Bronchial epithelial cell (primary cell): ENCODE measurements around the gene NYNRIN. TPM values are rescaled to one million over a fixed set of nuclear protein-coding genes. Genes with fewer than 3 reads are reported as not detected.

Experiments used
- DNase-seq: peaks from one replicate; pipeline ENCODE4 v3.0.0-alpha.2; 2010; ENCODE audit warnings: low read depth
- FAIRE-seq: peaks from 2 replicates; lab custom pipeline; 2011; peaks lifted over from hg19 to GRCh38; lab: Jason Lieb, UNC
- H3K27me3 ChIP-seq: 2 replicates; pipeline ENCODE4 v1.5.1; 2011; ENCODE audit warnings: low read length; ENCODE audit not compliant: control insufficient read depth, insufficient read depth
- H3K36me3 ChIP-seq: 2 replicates; pipeline ENCODE4 v1.5.1; 2011; ENCODE audit warnings: low read length; ENCODE audit not compliant: control insufficient read depth, insufficient read depth
- H3K4me3 ChIP-seq: 2 replicates; pipeline ENCODE4 v1.5.1; 2011; ENCODE audit warnings: mild to moderate bottlenecking, low read depth, low read length, control low read depth
- total RNA-seq: library from RNA; depleted of rRNA; stranded (reverse); fragments of >200 nt; gene quantifications from 2 replicates; pipeline ENCODE4 v1.2.1, GENCODE V29; 2014
- TF ChIP-seq, protein P1 (sequence below): IDR thresholded peaks from 2 replicates; pipeline ENCODE4 v1.5.1; 2011; ENCODE audit warnings: mild to moderate bottlenecking, moderate library complexity, low read length, control low read depth, inconsistent platforms; ENCODE audit not compliant: insufficient read depth, severe bottlenecking

NYNRIN gene
- total RNA-seq, 1 donor from 2014 or later, result 2.6 TPM

DNA sequence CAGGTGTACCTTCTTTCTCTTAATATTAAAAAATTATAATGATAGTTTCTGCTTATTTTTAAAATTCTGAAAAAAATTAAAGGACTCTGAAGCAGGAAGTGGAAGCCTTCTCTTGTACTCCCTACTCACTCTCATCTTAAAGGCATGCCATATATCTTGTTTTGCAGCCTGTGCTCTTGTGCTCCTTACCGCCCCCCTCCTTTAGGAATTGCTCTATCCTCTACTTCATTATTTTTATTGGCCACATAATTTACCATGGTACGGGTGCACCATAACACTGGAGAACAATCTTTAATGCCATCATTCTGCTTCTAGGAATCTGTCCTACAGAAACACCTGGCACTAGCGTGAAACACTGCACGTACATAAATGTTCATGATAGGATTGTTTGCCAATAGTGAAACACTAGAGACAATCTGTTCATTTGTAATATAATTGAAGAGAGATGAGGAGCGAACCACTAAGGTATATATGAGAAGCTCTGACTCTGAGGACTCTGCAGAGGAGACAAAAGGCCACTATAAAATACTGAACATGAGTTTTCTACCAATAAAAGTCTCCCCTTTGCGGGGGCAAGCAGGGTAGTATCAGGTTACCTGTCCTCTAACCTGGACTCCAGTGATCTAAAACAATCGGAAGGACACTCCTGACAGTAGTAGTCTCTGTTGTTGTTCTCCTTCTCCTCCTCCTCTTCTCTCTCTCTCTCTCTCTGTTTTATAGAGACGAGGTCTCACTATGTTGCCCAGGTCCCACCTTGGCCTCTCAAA lies 6.3 kb upstream of the NYNRIN start:
- DNase-seq, result peak; percentile 90
- no peak for FAIRE-seq
- no peaks in the 10 kb centered on the region for H3K27me3 ChIP-seq
- no peaks in the 10 kb centered on the region for H3K36me3 ChIP-seq
- H3K4me3 ChIP-seq, result no peak overlapping the region
- TF ChIP-seq, protein P1, sequence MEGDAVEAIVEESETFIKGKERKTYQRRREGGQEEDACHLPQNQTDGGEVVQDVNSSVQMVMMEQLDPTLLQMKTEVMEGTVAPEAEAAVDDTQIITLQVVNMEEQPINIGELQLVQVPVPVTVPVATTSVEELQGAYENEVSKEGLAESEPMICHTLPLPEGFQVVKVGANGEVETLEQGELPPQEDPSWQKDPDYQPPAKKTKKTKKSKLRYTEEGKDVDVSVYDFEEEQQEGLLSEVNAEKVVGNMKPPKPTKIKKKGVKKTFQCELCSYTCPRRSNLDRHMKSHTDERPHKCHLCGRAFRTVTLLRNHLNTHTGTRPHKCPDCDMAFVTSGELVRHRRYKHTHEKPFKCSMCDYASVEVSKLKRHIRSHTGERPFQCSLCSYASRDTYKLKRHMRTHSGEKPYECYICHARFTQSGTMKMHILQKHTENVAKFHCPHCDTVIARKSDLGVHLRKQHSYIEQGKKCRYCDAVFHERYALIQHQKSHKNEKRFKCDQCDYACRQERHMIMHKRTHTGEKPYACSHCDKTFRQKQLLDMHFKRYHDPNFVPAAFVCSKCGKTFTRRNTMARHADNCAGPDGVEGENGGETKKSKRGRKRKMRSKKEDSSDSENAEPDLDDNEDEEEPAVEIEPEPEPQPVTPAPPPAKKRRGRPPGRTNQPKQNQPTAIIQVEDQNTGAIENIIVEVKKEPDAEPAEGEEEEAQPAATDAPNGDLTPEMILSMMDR, result peak; percentile 40

GRCh38 chr14:24394275-24394674 lies 4.5 kb upstream of the NYNRIN start:
- TF ChIP-seq, protein P1, result peak; percentile 11
- Histone ChIP-seq H3K4me3 (no peak overlapping the region), H3K36me3 (no peaks in the 10 kb centered on the region), H3K27me3 (no peaks in the 10 kb centered on the region)
- FAIRE-seq (no peak), DNase-seq (no peak)

DNA sequence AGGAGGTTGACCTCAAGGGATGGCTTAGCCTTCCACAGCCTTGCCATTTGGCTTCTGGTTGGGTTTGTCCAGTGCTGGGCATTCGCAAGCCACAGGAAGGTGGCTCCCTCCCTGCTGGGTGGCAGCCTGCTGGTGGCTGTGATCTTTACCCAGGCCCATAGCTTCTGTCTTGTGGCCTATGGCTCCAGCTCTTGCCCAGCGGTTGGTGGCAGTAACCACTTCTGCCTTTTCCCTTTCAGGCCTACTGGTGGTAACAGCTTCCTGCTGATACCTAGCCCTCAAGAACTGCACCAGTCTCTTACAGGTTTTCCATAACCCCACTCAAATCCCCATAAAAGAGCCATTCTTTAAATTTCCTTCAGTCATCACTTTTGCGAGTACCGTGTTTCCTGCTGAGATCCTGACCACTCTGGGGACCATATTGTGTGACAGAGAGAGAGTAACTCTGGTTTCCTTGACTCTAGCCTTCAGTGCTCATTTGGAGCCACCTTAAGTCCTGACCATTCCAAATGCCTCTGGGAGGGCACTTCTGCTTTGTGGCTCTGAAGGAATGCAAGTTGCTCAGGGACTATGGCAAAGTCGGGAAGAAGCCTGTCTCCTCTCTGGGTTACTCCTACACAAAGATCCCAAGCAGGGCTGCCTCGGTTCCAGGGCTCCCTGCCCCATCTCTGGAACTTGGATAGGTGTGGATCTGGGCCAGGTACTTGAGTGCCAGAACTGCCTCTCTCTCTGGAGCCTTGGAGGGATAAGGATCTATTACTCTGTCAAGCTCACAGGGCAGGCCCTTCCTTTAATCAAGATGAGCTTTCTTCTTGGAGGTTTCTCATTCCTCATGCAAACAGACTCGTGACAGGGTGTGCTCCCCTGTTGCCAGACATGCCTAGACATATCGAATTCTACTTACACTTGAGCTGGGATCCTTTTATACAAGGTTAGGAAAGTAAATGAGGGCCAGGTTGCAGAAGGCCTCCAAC lies 2.9 kb upstream of the NYNRIN start:
- FAIRE-seq (peak; percentile 58), DNase-seq (peak; percentile 87)
- no peaks in the 10 kb centered on the region for H3K36me3 ChIP-seq
- H3K27me3 ChIP-seq, result no peaks in the 10 kb centered on the region
- H3K4me3 ChIP-seq, result no peak overlapping the region
- TF ChIP-seq, protein P1, result no peak

- H3K4me3 ChIP-seq, result no peak overlapping the region
- TF ChIP-seq, protein P1, result no peak
- no peak for DNase-seq
- H3K36me3 ChIP-seq, result no peaks in the 10 kb centered on the region
- FAIRE-seq, result no peak
- H3K27me3 ChIP-seq, result no peaks in the 10 kb centered on the region
These were observed 1.0 kb upstream of the NYNRIN start for GRCh38 chr14:24397639-24398292.

DNA sequence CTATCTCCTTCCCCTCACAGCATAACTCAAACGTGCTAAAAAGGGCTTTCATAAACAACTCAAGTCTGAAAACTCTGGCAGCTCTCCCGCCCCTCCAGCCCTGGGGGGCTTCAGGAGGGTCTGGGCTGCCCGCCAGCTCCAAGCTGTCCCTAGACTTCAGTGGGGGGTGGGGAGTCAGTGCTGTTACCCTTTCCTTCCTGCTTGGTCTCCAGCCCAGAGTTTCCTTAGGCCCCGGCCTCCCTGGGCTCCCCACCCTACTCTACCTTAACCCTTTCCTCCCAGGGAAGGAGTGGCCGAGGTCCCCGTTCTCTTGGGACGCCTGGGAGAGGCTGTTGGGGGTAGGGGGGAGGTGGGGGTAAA lies 530 bp upstream of the NYNRIN start:
- Histone ChIP-seq H3K4me3 (peak overlapping the region; percentile 43), H3K27me3 (no peaks in the 10 kb centered on the region), H3K36me3 (no peaks in the 10 kb centered on the region)
- no peak for FAIRE-seq
- TF ChIP-seq, protein P1, result no peak
- no peak for DNase-seq
